Gastrocnemius medialis (tissue), 4 donors: ENCODE results near the gene TWF1. TPM values are rescaled to one million over a fixed set of nuclear protein-coding genes. Genes with fewer than 3 reads are reported as not detected.

ENCODE experiments used
- ATAC-seq, 2 donors: fragments of 150-250 bp; one replicate each; pipeline ENCODE4 v1.9.1; 2016
- DNase-seq, 2 donors: peaks; one replicate each; pipeline ENCODE4 v3.0.0-alpha.2; 2019
- H3K27ac ChIP-seq, 4 donors: fragments of 200-600 bp; sonication (generic); 1 replicate in 1 of 4; 2 replicates in 3 of 4; pipeline ENCODE4 v1.5.1; 2016 to 2018; ENCODE audit warnings: mild to moderate bottlenecking in 2 of 4, moderate library complexity in 1 of 4
- H3K27me3 ChIP-seq, 3 donors: fragments of 200-600 bp; sonication (generic) in 2 of 3; 1 replicate in 1 of 3; 2 replicates in 2 of 3; pipeline versions ENCODE4 v1.5.1 to v1.6.0; 2016 to 2019; ENCODE audit warnings: mild to moderate bottlenecking in 1 of 3, moderate library complexity in 1 of 3
- H3K36me3 ChIP-seq, 2 donors: fragments of 200-600 bp; sonication (generic) in 1 of 2; one replicate each; pipeline ENCODE4 v1.5.1; 2017 to 2018
- H3K4me1 ChIP-seq, 2 donors: fragments of 200-600 bp; sonication (generic) in 1 of 2; one replicate each; pipeline ENCODE4 v1.5.1; 2016 to 2017; ENCODE audit warnings: mild to moderate bottlenecking in 2 of 2
- H3K4me3 ChIP-seq, 4 donors: fragments of 200-600 bp; sonication (generic) in 3 of 4; 1 replicate in 1 of 4; 2 replicates in 3 of 4; pipeline ENCODE4 v1.5.1; 2016 to 2019; ENCODE audit warnings: mild to moderate bottlenecking in 2 of 4
- H3K9me3 ChIP-seq, 3 donors: fragments of 200-600 bp; sonication (generic) in 2 of 3; 1 replicate in 1 of 3; 2 replicates in 2 of 3; pipeline ENCODE4 v1.5.1; 2016 to 2019
- CTCF ChIP-seq, 5 experiments: fragments of 450-650 bp in 3 of 5; fragments of 200-600 bp in 2 of 5; sonication (generic) in 2 of 5; IDR thresholded peaks in 4 of 5; conservative IDR thresholded peaks in 1 of 5; 1 replicate in 4 of 5; 2 replicates in 1 of 5; pipeline ENCODE4 v1.5.1; 2016 to 2019; ENCODE audit warnings: antibody characterized with exemption in 5 of 5, mild to moderate bottlenecking in 3 of 5, moderate library complexity in 3 of 5
- POLR2A ChIP-seq, 2 donors: fragments of 450-650 bp; IDR thresholded peaks; one replicate each; pipeline ENCODE4 v1.6.1; 2017; ENCODE audit warnings: antibody characterized with exemption in 2 of 2, mild to moderate bottlenecking in 2 of 2, moderate library complexity in 2 of 2
- in situ Hi-C, 4 donors: fragments of 200-750 bp; cut with MboI; loops; one replicate each; pipeline versions ENCODE4 v1.15.0 to v1.8.0; 2017; ENCODE audit warnings: low sequenced_read_pairs in 4 of 4
- intact Hi-C: fragments of 100-400 bp; cut with DNase I; formaldehyde crosslinking; loops from one replicate; pipeline ENCODE4 v1.15.1; 2023; ENCODE audit warnings: low total_unique reads
- total RNA-seq, 4 donors: library from RNA; depleted of rRNA; stranded (reverse); fragments of >200 nt; gene quantifications; one replicate each; pipeline versions ENCODE4 v1.1.0 to v1.2.3, GENCODE V29; 2016

Gene TWF1
- total RNA-seq, 4 donors from 2014 or later: 7.4 to 10.7 (median 9.0) TPM

DNA sequence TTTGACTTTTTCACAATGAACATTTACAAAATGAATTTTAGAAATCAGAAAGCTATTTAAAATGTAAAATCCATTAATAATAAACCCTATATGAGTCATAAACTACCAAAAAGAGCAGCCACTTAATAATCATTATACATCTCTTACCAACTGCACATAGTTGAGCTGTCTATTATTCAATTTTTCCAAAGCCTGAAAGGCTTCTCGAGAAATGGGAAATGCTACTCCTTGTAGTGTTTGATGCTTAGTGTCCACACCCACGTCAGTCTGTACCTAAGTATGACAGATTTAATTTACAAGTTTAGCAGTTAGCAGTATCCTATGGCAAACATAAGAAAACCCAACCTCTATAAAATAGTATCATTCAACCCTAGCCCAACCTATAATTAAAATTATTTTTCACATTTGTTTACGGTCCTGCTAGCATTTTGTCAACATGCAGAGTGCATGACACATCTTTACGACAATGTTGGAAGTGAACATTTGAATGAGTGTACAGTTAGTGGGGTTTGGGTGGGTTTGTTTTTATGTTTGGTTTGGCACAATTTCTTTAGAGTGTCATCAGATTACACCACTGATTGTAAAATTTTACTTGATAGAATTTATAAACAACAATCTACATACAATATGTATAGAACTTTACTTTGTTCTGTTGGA is 8.4 kb downstream of the TWF1 start:
- Histone ChIP-seq H3K4me3 (no peak overlapping the region), H3K27ac (no peak overlapping the region), H3K4me1 (peaks cover 0 to 2% of the 10 kb centered on the region in 2 donors), H3K9me3 (no peaks in the 10 kb centered on the region), H3K27me3 (no peaks in the 10 kb centered on the region), H3K36me3 (peaks cover 0 to 69% of the 10 kb centered on the region in 2 donors)
- DNase-seq (no peak), ATAC-seq (no peak)
- intact Hi-C loops (no loop called here), in situ Hi-C loops (no loop called here)
- TF ChIP-seq POLR2A (IDR thresholded peaks at IDR 0.05): no peak
- TF ChIP-seq CTCF (IDR thresholded peaks at IDR 0.05 in 4 of 5, conservative IDR thresholded peaks at IDR 0.05 in 1 of 5): no peak

DNA sequence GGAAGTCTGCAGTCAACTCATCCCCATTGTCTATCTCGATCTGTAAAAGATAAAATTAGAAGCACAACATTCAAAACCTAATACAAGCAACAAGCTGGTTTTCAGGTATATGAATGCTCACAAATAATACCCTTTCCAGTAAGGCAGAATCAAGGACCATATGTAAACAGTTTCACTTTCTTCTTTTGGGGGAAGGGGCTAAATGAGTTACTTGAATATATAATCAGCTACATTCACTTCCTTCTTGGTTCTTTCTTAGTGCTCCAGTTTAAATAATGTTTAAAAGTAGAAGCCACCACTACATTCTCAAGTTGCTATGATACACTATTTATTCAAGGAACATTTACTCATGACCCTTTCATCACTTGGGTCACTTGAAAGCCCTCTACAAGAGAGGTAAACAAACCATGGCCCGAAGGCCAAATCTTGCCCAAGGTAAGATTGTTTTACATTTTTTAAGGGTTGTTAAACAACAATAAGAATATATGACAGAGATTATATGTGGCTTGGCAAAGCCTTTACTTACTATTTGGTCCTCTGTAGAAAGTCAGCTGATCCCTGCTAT is 10.3 kb downstream of the TWF1 start:
- Histone ChIP-seq H3K27ac (no peak overlapping the region), H3K9me3 (no peaks in the 10 kb centered on the region), H3K36me3 (peaks cover 0 to 58% of the 10 kb centered on the region in 2 donors), H3K4me1 (no peaks in the 10 kb centered on the region), H3K4me3 (no peak overlapping the region), H3K27me3 (no peaks in the 10 kb centered on the region)
- TF ChIP-seq CTCF (IDR thresholded peaks at IDR 0.05 in 4 of 5, conservative IDR thresholded peaks at IDR 0.05 in 1 of 5) (no peak), POLR2A (IDR thresholded peaks at IDR 0.05) (no peak)
- in situ Hi-C loops: no loop called here
- ATAC-seq (no peak), DNase-seq (no peak)
- intact Hi-C loops: no loop called here

DNA sequence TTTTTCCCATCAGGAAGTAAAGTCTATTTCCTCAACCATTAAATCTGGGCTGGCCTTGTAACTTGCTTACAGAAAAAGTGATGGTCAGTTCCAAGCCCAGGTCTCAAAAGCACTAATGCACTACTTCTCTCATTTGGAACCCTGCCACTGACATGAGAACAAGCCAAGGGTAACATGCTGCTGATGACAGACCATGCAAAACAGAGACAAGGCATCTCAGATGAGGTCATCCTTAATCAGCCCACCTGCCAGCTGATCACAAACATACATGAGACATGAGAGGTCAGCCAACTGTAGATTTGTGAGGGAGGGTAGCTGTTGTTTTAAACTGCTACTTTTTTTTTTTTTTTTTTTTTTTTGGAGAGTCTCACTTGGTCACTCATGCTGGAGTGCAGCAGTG is 16.2 kb downstream of the TWF1 start:
- ATAC-seq (no peak), DNase-seq (no peak)
- H3K4me1 ChIP-seq: no peaks in the 10 kb centered on the region
- no peak for TF ChIP-seq CTCF (IDR thresholded peaks at IDR 0.05 in 4 of 5, conservative IDR thresholded peaks at IDR 0.05 in 1 of 5)
- no peak for TF ChIP-seq POLR2A (IDR thresholded peaks at IDR 0.05)
- in situ Hi-C loops (no loop called here), intact Hi-C loops (no loop called here)
- no peak overlapping the region for H3K4me3 ChIP-seq
- H3K27me3 ChIP-seq: no peaks in the 10 kb centered on the region
- H3K9me3 ChIP-seq: no peaks in the 10 kb centered on the region
- H3K36me3 ChIP-seq: peaks cover 0 to 27% of the 10 kb centered on the region in 2 donors
- H3K27ac ChIP-seq: no peak overlapping the region

DNA sequence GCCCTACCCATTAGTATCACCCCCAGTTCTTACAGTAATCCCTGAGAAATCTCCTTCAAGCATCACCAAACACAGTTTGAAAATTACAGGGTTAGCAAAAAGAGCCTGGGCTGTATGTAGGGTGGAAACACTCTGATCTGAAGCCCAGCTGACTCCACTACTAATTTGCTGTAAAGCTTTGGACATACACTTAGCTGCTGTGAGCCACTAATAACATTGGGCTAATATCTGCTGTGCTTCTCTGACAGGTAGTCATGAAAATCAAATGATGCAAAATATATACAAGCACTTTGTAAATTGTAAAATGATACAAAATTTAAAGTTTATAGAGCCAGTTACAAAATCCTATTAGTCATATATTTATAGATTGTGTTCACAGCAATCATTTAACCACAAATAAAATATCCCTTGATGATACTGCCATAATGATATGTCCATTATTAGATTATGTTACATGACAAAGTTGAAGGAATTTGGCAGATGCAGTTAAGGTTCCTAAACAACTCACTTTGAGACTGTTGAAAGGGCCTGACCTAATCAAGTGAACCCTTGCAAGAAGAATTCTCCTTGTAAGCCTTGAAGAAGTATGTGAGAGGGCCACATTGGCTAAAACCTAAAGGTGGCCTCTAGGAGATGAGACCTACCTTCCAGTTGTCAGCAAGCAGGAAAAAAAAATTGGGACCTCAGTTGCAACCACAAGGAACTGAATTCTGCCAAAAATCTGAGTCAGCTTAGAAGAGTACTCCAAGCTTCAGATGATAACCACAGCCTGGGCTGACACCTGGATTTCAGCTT is 19.0 kb downstream of the TWF1 start:
- H3K9me3 ChIP-seq: no peaks in the 10 kb centered on the region
- ATAC-seq: no peak
- peaks cover 0 to 51% of the 10 kb centered on the region in 2 donors for H3K36me3 ChIP-seq
- H3K4me1 ChIP-seq: no peaks in the 10 kb centered on the region
- TF ChIP-seq CTCF (IDR thresholded peaks at IDR 0.05 in 4 of 5, conservative IDR thresholded peaks at IDR 0.05 in 1 of 5): no peak
- TF ChIP-seq POLR2A (IDR thresholded peaks at IDR 0.05): no peak
- DNase-seq: no peak
- no peaks in the 10 kb centered on the region for H3K27me3 ChIP-seq
- H3K27ac ChIP-seq: no peak overlapping the region
- H3K4me3 ChIP-seq: no peak overlapping the region
- in situ Hi-C loops (no loop called here), intact Hi-C loops (no loop called here)
